Parathyroid adenoma (tissue), 2 donors: ENCODE data around the gene AGBL4.

Experiments
- H2AFZ ChIP-seq: fragments of 300-600 bp; sonication (generic); one replicate; pipeline ENCODE4 v1.7.0; 2017; ENCODE audit warnings: antibody characterized with exemption, mild to moderate bottlenecking
- H3K27ac ChIP-seq: fragments of 300-600 bp; sonication (generic); one replicate; pipeline ENCODE4 v1.7.0; 2017
- H3K27me3 ChIP-seq: fragments of 300-600 bp; sonication (generic); one replicate; pipeline ENCODE4 v1.7.0; 2017; ENCODE audit warnings: low read length; ENCODE audit not compliant: control insufficient read depth, insufficient read depth
- H3K36me3 ChIP-seq: fragments of 300-600 bp; sonication (generic); one replicate; pipeline ENCODE4 v1.7.0; 2017; ENCODE audit warnings: low read length; ENCODE audit not compliant: control insufficient read depth, insufficient read depth
- H3K4me1 ChIP-seq: fragments of 300-600 bp; sonication (generic); one replicate; pipeline ENCODE4 v1.7.0; 2017; ENCODE audit warnings: control low read depth
- H3K4me2 ChIP-seq: fragments of 300-600 bp; sonication (generic); one replicate; pipeline ENCODE4 v1.7.0; 2017; ENCODE audit warnings: low read length
- H3K4me3 ChIP-seq: fragments of 300-600 bp; sonication (generic); one replicate; pipeline ENCODE4 v1.7.0; 2017; ENCODE audit warnings: low read depth, low read length
- H3K79me2 ChIP-seq: fragments of 300-600 bp; sonication (generic); one replicate; pipeline ENCODE4 v1.7.0; 2017; ENCODE audit warnings: control low read depth
- H3K9ac ChIP-seq: fragments of 300-600 bp; sonication (generic); one replicate; pipeline ENCODE4 v1.7.0; 2017; ENCODE audit warnings: mild to moderate bottlenecking
- H3K9me3 ChIP-seq: fragments of 300-600 bp; sonication (generic); one replicate; pipeline ENCODE4 v1.7.0; 2017; ENCODE audit warnings: low read length; ENCODE audit not compliant: control insufficient read depth
- TF ChIP-seq, protein P1 (sequence below): fragments of 300-600 bp; sonication (generic); IDR thresholded peaks from one replicate; pipeline ENCODE4 v1.7.0; 2017; ENCODE audit warnings: antibody characterized with exemption, mild to moderate bottlenecking
- donor health status: primary hyperparathyroidism.

AGBL4 gene

DNA sequence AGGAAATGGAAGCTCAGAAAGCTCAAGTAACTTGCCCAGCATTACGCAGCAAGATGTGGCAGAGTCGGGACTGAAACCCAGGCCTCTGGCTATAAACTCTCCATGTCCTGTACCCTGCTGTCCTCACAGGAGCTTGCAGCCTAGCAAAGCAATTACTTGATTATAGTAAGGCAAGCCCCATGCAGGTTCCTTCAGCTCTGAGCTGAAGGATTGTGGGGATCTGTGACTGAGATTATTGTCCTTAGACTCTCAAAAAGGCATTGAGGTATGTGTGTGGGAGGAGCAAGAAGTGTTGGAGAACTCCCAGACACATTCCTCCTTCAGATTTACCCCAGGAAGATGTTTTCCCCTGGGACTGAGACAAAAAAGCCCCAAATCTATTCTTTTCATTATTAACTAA is 1427.7 kb downstream of the AGBL4 start:
- TF ChIP-seq, protein P1, sequence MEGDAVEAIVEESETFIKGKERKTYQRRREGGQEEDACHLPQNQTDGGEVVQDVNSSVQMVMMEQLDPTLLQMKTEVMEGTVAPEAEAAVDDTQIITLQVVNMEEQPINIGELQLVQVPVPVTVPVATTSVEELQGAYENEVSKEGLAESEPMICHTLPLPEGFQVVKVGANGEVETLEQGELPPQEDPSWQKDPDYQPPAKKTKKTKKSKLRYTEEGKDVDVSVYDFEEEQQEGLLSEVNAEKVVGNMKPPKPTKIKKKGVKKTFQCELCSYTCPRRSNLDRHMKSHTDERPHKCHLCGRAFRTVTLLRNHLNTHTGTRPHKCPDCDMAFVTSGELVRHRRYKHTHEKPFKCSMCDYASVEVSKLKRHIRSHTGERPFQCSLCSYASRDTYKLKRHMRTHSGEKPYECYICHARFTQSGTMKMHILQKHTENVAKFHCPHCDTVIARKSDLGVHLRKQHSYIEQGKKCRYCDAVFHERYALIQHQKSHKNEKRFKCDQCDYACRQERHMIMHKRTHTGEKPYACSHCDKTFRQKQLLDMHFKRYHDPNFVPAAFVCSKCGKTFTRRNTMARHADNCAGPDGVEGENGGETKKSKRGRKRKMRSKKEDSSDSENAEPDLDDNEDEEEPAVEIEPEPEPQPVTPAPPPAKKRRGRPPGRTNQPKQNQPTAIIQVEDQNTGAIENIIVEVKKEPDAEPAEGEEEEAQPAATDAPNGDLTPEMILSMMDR: no peak
- Histone ChIP-seq H3K36me3 (no peaks in the 10 kb centered on the region), H3K4me2 (peak overlapping the region; percentile 1), H3K4me1 (no peaks in the 10 kb centered on the region), H3K9me3 (no peaks in the 10 kb centered on the region), H3K9ac (no peak overlapping the region), H3K27me3 (no peaks in the 10 kb centered on the region), H3K4me3 (no peak overlapping the region), H2AFZ (no peak overlapping the region), H3K27ac (no peak overlapping the region), H3K79me2 (no peaks in the 10 kb centered on the region)

DNA sequence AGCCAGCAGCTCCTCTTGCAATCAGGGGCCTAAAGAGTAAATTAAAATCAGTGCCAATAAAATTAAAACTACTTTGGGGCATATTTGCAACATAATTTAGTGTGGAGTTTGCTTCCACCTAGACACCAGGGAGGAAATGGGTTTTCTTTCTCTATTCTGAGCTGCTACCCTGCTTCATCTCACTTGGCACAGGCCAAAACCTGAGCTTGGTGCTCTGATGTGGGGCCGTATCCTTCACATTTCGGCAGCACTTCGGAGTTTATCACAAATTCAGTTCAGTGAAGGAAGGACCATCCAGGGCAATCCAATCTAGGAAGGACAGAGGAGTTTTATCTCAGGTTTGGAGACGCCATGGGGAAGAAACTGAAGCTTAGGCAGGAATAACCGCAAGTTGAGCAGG is 1428.1 kb downstream of the AGBL4 start:
- Histone ChIP-seq H3K4me3 (no peak overlapping the region), H3K9ac (no peak overlapping the region), H3K36me3 (no peaks in the 10 kb centered on the region), H3K27ac (no peak overlapping the region), H3K4me2 (peak overlapping the region; percentile 1), H3K79me2 (no peaks in the 10 kb centered on the region), H3K27me3 (no peaks in the 10 kb centered on the region), H2AFZ (no peak overlapping the region), H3K4me1 (no peaks in the 10 kb centered on the region), H3K9me3 (no peaks in the 10 kb centered on the region)
- TF ChIP-seq, protein P1: no peak

DNA sequence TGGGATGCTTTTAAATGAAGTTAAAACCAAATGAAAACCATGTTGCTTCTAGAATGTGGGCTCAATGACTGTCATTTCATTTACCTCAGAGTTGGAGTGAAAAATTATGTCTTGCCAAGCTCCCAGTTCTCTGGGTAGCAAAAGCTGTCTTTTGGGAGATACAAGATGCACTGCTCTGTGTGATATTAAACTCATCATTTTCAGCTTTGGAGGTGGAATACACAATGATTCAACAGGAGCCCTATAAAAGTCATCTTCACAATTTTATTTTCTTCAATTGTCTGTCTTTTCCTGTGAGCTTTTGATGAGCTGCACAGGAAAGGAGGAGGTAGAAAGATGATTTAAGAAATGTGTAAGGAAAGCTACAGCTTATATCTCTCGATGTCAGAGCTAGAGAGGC is 1431.4 kb downstream of the AGBL4 start:
- H3K4me3 ChIP-seq: no peak overlapping the region
- H3K79me2 ChIP-seq: no peaks in the 10 kb centered on the region
- H3K36me3 ChIP-seq: no peaks in the 10 kb centered on the region
- H3K27me3 ChIP-seq: no peaks in the 10 kb centered on the region
- H3K27ac ChIP-seq: no peak overlapping the region
- H2AFZ ChIP-seq: no peak overlapping the region
- no peak overlapping the region for H3K9ac ChIP-seq
- no peaks in the 10 kb centered on the region for H3K9me3 ChIP-seq
- no peak overlapping the region for H3K4me2 ChIP-seq
- no peaks in the 10 kb centered on the region for H3K4me1 ChIP-seq
- TF ChIP-seq, protein P1: no peak

DNA sequence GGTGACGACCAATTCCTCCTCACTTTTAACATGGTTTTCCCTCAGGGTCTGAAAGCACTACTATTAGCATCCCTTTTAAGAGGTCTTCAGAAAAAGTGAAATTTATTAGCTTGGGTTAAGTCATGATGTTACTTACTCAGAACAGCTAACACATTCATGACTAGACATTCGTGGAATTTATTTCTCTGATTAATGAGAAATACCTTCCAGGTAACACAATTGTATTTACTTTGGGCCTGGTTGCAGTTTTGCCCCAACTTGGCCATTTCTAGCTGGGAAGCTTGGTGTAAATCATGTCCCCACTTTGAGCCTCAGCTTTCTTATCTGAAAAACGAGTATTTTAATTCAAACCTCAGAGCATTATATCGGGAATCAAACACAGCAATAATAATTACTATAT is 1432.6 kb downstream of the AGBL4 start:
- Histone ChIP-seq H3K27ac (no peak overlapping the region), H3K27me3 (no peaks in the 10 kb centered on the region), H3K4me1 (no peaks in the 10 kb centered on the region), H3K36me3 (no peaks in the 10 kb centered on the region), H3K9ac (no peak overlapping the region), H3K79me2 (no peaks in the 10 kb centered on the region), H3K4me2 (no peak overlapping the region), H2AFZ (no peak overlapping the region), H3K4me3 (no peak overlapping the region), H3K9me3 (no peaks in the 10 kb centered on the region)
- TF ChIP-seq, protein P1: no peak

DNA sequence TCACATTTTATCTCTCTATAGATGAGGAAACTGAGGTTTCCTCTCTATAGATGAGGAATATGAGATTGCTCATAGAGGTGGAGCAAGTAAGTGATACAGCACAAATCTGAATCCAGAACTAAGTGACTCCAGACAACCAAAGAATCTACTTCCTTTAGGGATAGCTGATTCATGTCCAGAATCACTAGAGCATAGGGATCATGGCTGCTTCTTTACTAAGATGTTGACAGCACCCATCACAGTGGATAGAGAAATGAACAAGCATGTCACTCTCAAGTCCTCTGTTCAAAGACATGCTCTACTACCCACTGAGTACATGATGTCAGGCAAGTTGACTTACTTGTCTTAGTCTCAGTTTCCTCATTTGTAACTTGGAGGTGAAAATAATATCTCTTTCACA is 1435.7 kb downstream of the AGBL4 start:
- Histone ChIP-seq H3K79me2 (no peaks in the 10 kb centered on the region), H3K36me3 (no peaks in the 10 kb centered on the region), H2AFZ (no peak overlapping the region), H3K4me1 (no peaks in the 10 kb centered on the region), H3K4me2 (no peak overlapping the region), H3K9ac (no peak overlapping the region), H3K27ac (no peak overlapping the region), H3K9me3 (no peaks in the 10 kb centered on the region), H3K27me3 (no peaks in the 10 kb centered on the region), H3K4me3 (no peak overlapping the region)
- TF ChIP-seq, protein P1: no peak
